ENCODE measurements around the gene ENDOV.

DNA sequence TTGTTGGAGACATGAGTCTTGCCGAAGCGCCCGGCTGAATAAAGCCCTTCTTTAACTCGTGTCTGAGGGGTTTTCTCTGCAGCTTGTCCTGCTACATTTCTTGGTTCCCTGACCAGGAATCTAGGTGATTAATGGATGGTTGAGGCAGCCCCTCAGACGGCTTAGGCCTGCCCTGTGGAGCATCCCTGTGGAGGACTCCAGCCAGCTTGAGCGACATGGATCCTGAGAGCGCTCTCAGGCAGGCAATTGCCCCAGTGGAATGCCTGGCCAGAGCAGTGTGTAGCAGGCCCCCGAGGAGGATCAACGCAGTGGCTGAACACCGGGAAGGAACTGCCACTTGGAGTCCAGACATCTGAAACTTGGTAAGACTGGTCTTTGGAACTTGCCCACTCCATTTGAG, 17.3 kb upstream of the ENDOV start:
- TF ChIP-seq, protein P1, sequence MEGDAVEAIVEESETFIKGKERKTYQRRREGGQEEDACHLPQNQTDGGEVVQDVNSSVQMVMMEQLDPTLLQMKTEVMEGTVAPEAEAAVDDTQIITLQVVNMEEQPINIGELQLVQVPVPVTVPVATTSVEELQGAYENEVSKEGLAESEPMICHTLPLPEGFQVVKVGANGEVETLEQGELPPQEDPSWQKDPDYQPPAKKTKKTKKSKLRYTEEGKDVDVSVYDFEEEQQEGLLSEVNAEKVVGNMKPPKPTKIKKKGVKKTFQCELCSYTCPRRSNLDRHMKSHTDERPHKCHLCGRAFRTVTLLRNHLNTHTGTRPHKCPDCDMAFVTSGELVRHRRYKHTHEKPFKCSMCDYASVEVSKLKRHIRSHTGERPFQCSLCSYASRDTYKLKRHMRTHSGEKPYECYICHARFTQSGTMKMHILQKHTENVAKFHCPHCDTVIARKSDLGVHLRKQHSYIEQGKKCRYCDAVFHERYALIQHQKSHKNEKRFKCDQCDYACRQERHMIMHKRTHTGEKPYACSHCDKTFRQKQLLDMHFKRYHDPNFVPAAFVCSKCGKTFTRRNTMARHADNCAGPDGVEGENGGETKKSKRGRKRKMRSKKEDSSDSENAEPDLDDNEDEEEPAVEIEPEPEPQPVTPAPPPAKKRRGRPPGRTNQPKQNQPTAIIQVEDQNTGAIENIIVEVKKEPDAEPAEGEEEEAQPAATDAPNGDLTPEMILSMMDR (optimal IDR thresholded peaks at IDR 0.05 in 1 of 3, IDR thresholded peaks at IDR 0.05 in 1 of 3, conservative IDR thresholded peaks at IDR 0.05 in 1 of 3; ENCODE audit: extremely low read depth in 1 of 3, insufficient read depth in 2 of 3, low read length in 3 of 3) = no peak
- TF ChIP-seq EZH2 (IDR thresholded peaks at IDR 0.05; ENCODE audit: low read length) = no peak
